Measurements from ENCODE around the gene TAF1C. TPM values are rescaled to one million over a fixed set of nuclear protein-coding genes. Genes with fewer than 3 reads are reported as not detected.

The TAF1C gene
- total and polyA plus RNA-seq, 2 of the 8 experiments (the other 6 are each of a cell fraction or from before 2014, with no cell fraction given), result 44.6 to 63.8 TPM

GRCh38 chr16:84179612-84180320 is 7.1 kb downstream of the TAF1C start:
- Histone ChIP-seq H3K4me3 (ENCODE audit: extremely low read depth in 1 of 4, insufficient read depth in 2 of 4, low read depth in 3 of 4, low read length in 4 of 4) (no peak overlapping the region), H3K23me2 (ENCODE audit: low read depth, low read length) (no peaks in the 10 kb centered on the region), H2BK15ac (ENCODE audit: low read length) (no peak overlapping the region), H4K91ac (replicated peaks; ENCODE audit: insufficient read length, low read length) (no peak overlapping the region), H4K5ac (ENCODE audit: insufficient read length, low read depth, low read length) (no peak overlapping the region), H3K23ac (ENCODE audit: insufficient read length) (no peak overlapping the region), H3K36me3 (ENCODE audit: control insufficient read depth in 2 of 4, insufficient read depth in 4 of 4, low read length in 3 of 4) (peaks cover 6 to 48% (median 31%) of the 10 kb centered on the region in 4 experiments), H3K9me3 (ENCODE audit: insufficient read depth in 2 of 2, low read depth in 1 of 2, low read length in 1 of 2) (no peaks in the 10 kb centered on the region), H2BK5ac (ENCODE audit: low read depth, low read length) (no peak overlapping the region), H2AK5ac (ENCODE audit: low read depth, low read length) (no peak overlapping the region), H3K4me2 (ENCODE audit: insufficient read depth in 1 of 2, low read depth in 2 of 2, low read length in 2 of 2) (no peak overlapping the region), H2BK12ac (ENCODE audit: low read depth, low read length) (no peak overlapping the region), H4K20me1 (replicated peaks in 1 of 2; ENCODE audit: control insufficient read depth in 1 of 2, insufficient read depth in 2 of 2, low read length in 2 of 2) (peaks cover 8 to 14% of the 10 kb centered on the region in 2 experiments), H2BK120ac (replicated peaks; ENCODE audit: low read depth, low read length) (no peak overlapping the region), H3K56ac (replicated peaks; ENCODE audit: insufficient read length, low read depth, low read length) (no peak overlapping the region), H3K27ac (ENCODE audit: low read depth, low read length) (no peak overlapping the region), H3K18ac (ENCODE audit: extremely low read depth, low read length) (no peak overlapping the region), H3K14ac (ENCODE audit: insufficient read length) (no peak overlapping the region), H3K9ac (replicated peaks in 1 of 4; ENCODE audit: extremely low read depth in 1 of 4, low read depth in 3 of 4, low read length in 3 of 4) (no peak overlapping the region), H3K79me1 (ENCODE audit: low read depth, low read length) (peaks cover 7% of the 10 kb centered on the region), H3K79me2 (ENCODE audit: control insufficient read depth in 1 of 2, insufficient read depth in 2 of 2, low read length in 2 of 2) (peaks cover 0 to 12% of the 10 kb centered on the region in 2 experiments; a peak in 1 of 4 replicates), H3K4me1 (replicated peaks in 1 of 4; ENCODE audit: control insufficient read depth in 3 of 4, insufficient read depth in 4 of 4, low read length in 3 of 4) (no peaks in the 10 kb centered on the region), H2BK20ac (ENCODE audit: low read length) (no peak overlapping the region), H2AFZ (ENCODE audit: low read length) (no peak overlapping the region), H4K8ac (ENCODE audit: extremely low read depth, insufficient read depth, low read length) (no peak overlapping the region), H3K27me3 (replicated peaks in 1 of 4; ENCODE audit: control insufficient read depth in 3 of 4, extremely low read depth in 1 of 4, insufficient read depth in 3 of 4, low read length in 3 of 4) (no peaks in the 10 kb centered on the region), H3K4ac (replicated peaks; ENCODE audit: insufficient read length, low read depth, low read length) (no peak overlapping the region)
- TF ChIP-seq JUN (IDR thresholded peaks at IDR 0.05; ENCODE audit: low read depth, low read length), result no peak
- no peak for TF ChIP-seq NRF1 (IDR thresholded peaks at IDR 0.05; ENCODE audit: low read depth, low read length)
- 86% methylated on average over 30 of the region's 33 CpGs; no CpG with 5 or more reads in 1 of the 2 experiments for WGBS, 2 experiments (ENCODE audit: extremely low coverage in 1 of 2, insufficient coverage in 1 of 2, insufficient read length in 1 of 2, insufficient replicate concordance in 2 of 2, low coverage in 1 of 2, low lambda C conversion rate in 2 of 2, missing lambda C conversion rate in 1 of 2)
- no peak for DNase-seq (ENCODE audit: low read depth in 1 of 2, low spot score in 2 of 2)
- ChIA-PET CTCF (ENCODE audit: partially characterized antibody) (interaction anchor here (0.8 to 8.9 kb wide), 11 partner anchors 8 to 327 kb away, joined by 3 to 93 read pairs (median 3); partner anchors contain the start of gene TAF1C), POLR2A (ENCODE audit: partially characterized antibody) (interaction anchor here (5.9 kb wide), 1 partner anchor 12 kb away, joined by 35 read pairs; no protein-coding TSS in a partner anchor)
- FAIRE-seq, result no peak
